Smooth muscle cell (in vitro differentiated cells): Measurements from ENCODE around the gene LMBRD1. TPM values are rescaled to one million over a fixed set of nuclear protein-coding genes. Genes with fewer than 3 reads are reported as not detected.
A peak's percentile ranks its signal among the peaks of the same experiment; 100 is the strongest.

Experiments
- DNase-seq: peaks from one replicate; lab custom pipeline; 2025; ENCODE audit not compliant: unreplicated experiment; lab: John Stamatoyannopoulos, UW
- H2AFZ ChIP-seq: fragments of 200-600 bp; sonication (generic); 2 replicates; pipeline ENCODE4 v1.6.0; 2016; ENCODE audit warnings: antibody characterized with exemption, low read depth, mild to moderate bottlenecking
- H3F3A ChIP-seq: fragments of 200-600 bp; sonication (generic); 2 replicates; pipeline ENCODE4 v1.6.0; 2017; ENCODE audit warnings: antibody characterized with exemption, low read depth
- H3K27ac ChIP-seq: fragments of 200-600 bp; sonication (generic); 2 replicates; pipeline ENCODE4 v1.5.1; 2016; ENCODE audit warnings: low read depth, mild to moderate bottlenecking
- H3K27me3 ChIP-seq: fragments of 200-600 bp; sonication (generic); 2 replicates; pipeline ENCODE4 v1.6.1; 2016; ENCODE audit warnings: low read depth, mild to moderate bottlenecking
- H3K36me3 ChIP-seq: fragments of 200-600 bp; sonication (generic); 2 replicates; pipeline ENCODE4 v1.5.1; 2016; ENCODE audit warnings: low read depth
- H3K4me1 ChIP-seq: fragments of 200-600 bp; sonication (generic); 2 replicates; pipeline ENCODE4 v1.5.1; 2016; ENCODE audit warnings: low read depth
- H3K4me2 ChIP-seq: fragments of 200-600 bp; sonication (generic); 2 replicates; pipeline ENCODE4 v1.6.0; 2016; ENCODE audit warnings: mild to moderate bottlenecking
- H3K4me3 ChIP-seq: fragments of 200-600 bp; sonication (generic); 2 replicates; pipeline ENCODE4 v1.5.1; 2016; ENCODE audit warnings: mild to moderate bottlenecking
- H3K79me2 ChIP-seq: fragments of 200-600 bp; sonication (generic); 2 replicates; pipeline ENCODE4 v1.6.0; 2016; ENCODE audit warnings: low read depth, mild to moderate bottlenecking
- H3K9ac ChIP-seq: fragments of 200-600 bp; sonication (generic); 2 replicates; pipeline ENCODE4 v1.6.0; 2016; ENCODE audit warnings: low read depth
- H3K9me3 ChIP-seq: fragments of 200-600 bp; sonication (generic); replicated peaks from 2 replicates; pipeline ENCODE4 v1.5.1; 2016; ENCODE audit warnings: low read depth
- H4K20me1 ChIP-seq: fragments of 200-600 bp; sonication (generic); 2 replicates; pipeline ENCODE4 v1.6.0; 2016; ENCODE audit warnings: low read depth
- WGBS: methylation state at CpG from one replicate; pipeline ENCODE4 v1.1.7; 2016; ENCODE audit warnings: low lambda C conversion rate; 5-methylcytosine and 5-hydroxymethylcytosine counted together
- polyA plus RNA-seq: library from polyadenylated mRNA; unstranded; fragments of >200 nt; fragmentation: Nextera tagmentation; extraction: Ambion mirVana; gene quantifications from 2 replicates; pipeline ENCODE4 v1.2.1, GENCODE V29; 2016
- total RNA-seq: library from RNA; depleted of rRNA; stranded (reverse); fragments of >200 nt; gene quantifications from 2 replicates; pipeline ENCODE4 v1.2.3, GENCODE V29; 2014
- TF ChIP-seq, protein P1 (sequence below): fragments of 200-600 bp; sonication (generic); IDR thresholded peaks from 2 replicates; pipeline ENCODE4 v1.5.1; 2017; ENCODE audit warnings: borderline replicate concordance, mild to moderate bottlenecking, antibody characterized with exemption; ENCODE audit not compliant: insufficient read depth, poor library complexity, severe bottlenecking

Gene LMBRD1
- total and polyA plus RNA-seq, 2 experiments from 2014 or later = 22.3 to 78.5 TPM

DNA sequence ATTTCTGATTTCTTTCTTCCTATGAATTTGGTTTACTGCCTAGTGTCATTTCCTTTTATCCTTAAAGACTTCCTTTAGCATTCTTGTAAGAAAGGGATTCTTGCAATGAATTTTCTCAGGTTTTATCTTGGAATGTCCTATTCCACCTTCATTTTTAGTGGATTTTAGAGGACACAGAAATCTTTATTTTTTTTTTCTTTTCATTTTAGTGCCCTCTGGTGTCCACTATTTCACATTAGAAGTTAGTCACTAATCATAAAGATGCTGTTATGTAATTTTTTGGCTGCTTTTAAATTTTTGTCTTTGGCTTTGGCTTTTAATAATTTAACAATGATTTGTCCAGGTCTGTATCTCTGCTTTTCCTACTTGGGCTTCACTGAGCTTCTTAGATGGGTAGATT is 28.1 kb downstream of the LMBRD1 start:
- DNase-seq = no peak
- no peaks in the 10 kb centered on the region for H3F3A ChIP-seq
- no peaks in the 10 kb centered on the region for H3K36me3 ChIP-seq
- no peak overlapping the region for H3K4me2 ChIP-seq
- no peak overlapping the region for H2AFZ ChIP-seq
- no peak overlapping the region for H3K9ac ChIP-seq
- H3K27me3 ChIP-seq = no peaks in the 10 kb centered on the region
- no peaks in the 10 kb centered on the region for H3K9me3 ChIP-seq
- no peak overlapping the region for H3K4me3 ChIP-seq
- TF ChIP-seq, protein P1, sequence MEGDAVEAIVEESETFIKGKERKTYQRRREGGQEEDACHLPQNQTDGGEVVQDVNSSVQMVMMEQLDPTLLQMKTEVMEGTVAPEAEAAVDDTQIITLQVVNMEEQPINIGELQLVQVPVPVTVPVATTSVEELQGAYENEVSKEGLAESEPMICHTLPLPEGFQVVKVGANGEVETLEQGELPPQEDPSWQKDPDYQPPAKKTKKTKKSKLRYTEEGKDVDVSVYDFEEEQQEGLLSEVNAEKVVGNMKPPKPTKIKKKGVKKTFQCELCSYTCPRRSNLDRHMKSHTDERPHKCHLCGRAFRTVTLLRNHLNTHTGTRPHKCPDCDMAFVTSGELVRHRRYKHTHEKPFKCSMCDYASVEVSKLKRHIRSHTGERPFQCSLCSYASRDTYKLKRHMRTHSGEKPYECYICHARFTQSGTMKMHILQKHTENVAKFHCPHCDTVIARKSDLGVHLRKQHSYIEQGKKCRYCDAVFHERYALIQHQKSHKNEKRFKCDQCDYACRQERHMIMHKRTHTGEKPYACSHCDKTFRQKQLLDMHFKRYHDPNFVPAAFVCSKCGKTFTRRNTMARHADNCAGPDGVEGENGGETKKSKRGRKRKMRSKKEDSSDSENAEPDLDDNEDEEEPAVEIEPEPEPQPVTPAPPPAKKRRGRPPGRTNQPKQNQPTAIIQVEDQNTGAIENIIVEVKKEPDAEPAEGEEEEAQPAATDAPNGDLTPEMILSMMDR = peak; percentile 45
- peaks cover 4% of the 10 kb centered on the region for H4K20me1 ChIP-seq
- peaks cover 6% of the 10 kb centered on the region for H3K79me2 ChIP-seq
- H3K27ac ChIP-seq = no peak overlapping the region
- peaks cover 4% of the 10 kb centered on the region for H3K4me1 ChIP-seq

DNA sequence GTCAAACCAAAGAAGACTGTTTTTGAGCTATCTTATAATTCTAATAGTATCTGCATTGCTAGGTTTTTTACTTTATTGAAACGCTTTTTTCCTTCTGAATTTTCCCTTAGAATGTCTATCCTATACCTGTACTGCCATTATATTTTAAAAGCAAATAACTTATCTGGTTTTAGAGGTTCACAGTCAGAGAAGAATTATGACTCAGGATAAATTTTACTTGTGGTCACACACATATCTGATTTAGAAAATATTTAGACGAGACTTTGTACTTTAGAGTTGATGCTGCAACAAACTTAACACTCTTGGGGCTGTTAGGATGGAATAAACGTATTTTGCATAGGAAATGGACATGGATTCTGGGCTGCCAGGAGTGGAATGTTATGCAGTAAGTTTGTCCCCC is 33.0 kb downstream of the LMBRD1 start:
- Histone ChIP-seq H2AFZ (no peak overlapping the region), H3K9me3 (no peaks in the 10 kb centered on the region), H3K27ac (no peak overlapping the region), H3K79me2 (peaks cover 12% of the 10 kb centered on the region), H3K36me3 (no peaks in the 10 kb centered on the region), H3F3A (no peaks in the 10 kb centered on the region), H3K4me1 (no peaks in the 10 kb centered on the region), H3K9ac (no peak overlapping the region), H3K4me2 (no peak overlapping the region), H3K27me3 (no peaks in the 10 kb centered on the region), H3K4me3 (no peak overlapping the region), H4K20me1 (peaks cover 4% of the 10 kb centered on the region)
- WGBS = 80% methylated on average over 3 of the region's 3 CpGs
- no peak for DNase-seq
- TF ChIP-seq, protein P1 = no peak

DNA sequence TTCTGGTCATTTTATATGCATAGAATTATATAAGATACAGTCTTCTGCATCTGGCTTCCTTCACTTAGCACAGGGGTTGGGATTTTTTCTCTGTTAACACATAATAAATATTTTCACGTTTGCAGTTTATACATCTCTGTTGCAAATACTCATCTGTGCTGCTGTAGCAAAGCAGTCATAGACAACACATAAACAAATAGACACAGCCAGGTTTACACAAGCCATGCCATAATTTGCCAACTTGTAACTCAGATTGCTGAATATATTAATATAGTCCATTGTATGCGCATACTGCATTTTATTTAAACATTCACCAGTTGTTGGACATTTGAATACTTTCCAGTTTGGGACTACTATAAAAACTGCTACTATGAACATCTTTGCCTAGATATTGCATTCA is 35.0 kb downstream of the LMBRD1 start:
- H3K27ac ChIP-seq = no peak overlapping the region
- H3K4me2 ChIP-seq = no peak overlapping the region
- no peaks in the 10 kb centered on the region for H3K9me3 ChIP-seq
- H3K4me3 ChIP-seq = no peak overlapping the region
- H3K4me1 ChIP-seq = no peaks in the 10 kb centered on the region
- no peaks in the 10 kb centered on the region for H3F3A ChIP-seq
- DNase-seq = no peak
- H3K79me2 ChIP-seq = peaks cover 10% of the 10 kb centered on the region
- H3K9ac ChIP-seq = no peak overlapping the region
- WGBS = 53% methylated on average over 2 of the region's 2 CpGs
- H3K36me3 ChIP-seq = no peaks in the 10 kb centered on the region
- no peak overlapping the region for H2AFZ ChIP-seq
- peaks cover 13% of the 10 kb centered on the region for H4K20me1 ChIP-seq
- TF ChIP-seq, protein P1 = no peak
- no peaks in the 10 kb centered on the region for H3K27me3 ChIP-seq

DNA sequence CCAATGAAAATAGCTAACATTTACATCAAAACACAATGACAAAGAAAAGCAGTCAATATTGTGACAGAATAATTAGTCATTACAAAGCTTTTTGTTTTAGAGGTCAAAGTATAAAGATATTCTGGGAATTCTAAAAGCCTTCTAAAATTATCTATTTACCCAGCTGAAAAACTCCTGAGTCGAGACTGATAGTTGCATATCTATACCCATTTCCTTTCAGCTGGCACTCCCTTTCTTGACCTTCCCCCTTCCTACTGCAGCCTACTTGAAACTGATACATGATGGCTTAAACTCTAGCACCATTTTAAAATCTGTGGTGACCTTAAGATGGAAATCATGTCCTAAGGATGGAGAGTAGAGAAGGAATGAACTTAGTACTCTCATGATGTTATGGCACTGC is 38.6 kb downstream of the LMBRD1 start:
- H3K4me2 ChIP-seq = no peak overlapping the region
- H3K4me3 ChIP-seq = no peak overlapping the region
- no peaks in the 10 kb centered on the region for H3K9me3 ChIP-seq
- H2AFZ ChIP-seq = no peak overlapping the region
- H3K9ac ChIP-seq = no peak overlapping the region
- no peaks in the 10 kb centered on the region for H3F3A ChIP-seq
- no peaks in the 10 kb centered on the region for H3K4me1 ChIP-seq
- DNase-seq = no peak
- H3K79me2 ChIP-seq = peaks cover 22% of the 10 kb centered on the region
- no peaks in the 10 kb centered on the region for H3K36me3 ChIP-seq
- TF ChIP-seq, protein P1 = no peak
- no peaks in the 10 kb centered on the region for H3K27me3 ChIP-seq
- H4K20me1 ChIP-seq = peaks cover 9% of the 10 kb centered on the region
- WGBS = 65% methylated on average over 1 of the region's 1 CpG
- no peak overlapping the region for H3K27ac ChIP-seq
